ENCODE results near the gene GALNT9.

DNA sequence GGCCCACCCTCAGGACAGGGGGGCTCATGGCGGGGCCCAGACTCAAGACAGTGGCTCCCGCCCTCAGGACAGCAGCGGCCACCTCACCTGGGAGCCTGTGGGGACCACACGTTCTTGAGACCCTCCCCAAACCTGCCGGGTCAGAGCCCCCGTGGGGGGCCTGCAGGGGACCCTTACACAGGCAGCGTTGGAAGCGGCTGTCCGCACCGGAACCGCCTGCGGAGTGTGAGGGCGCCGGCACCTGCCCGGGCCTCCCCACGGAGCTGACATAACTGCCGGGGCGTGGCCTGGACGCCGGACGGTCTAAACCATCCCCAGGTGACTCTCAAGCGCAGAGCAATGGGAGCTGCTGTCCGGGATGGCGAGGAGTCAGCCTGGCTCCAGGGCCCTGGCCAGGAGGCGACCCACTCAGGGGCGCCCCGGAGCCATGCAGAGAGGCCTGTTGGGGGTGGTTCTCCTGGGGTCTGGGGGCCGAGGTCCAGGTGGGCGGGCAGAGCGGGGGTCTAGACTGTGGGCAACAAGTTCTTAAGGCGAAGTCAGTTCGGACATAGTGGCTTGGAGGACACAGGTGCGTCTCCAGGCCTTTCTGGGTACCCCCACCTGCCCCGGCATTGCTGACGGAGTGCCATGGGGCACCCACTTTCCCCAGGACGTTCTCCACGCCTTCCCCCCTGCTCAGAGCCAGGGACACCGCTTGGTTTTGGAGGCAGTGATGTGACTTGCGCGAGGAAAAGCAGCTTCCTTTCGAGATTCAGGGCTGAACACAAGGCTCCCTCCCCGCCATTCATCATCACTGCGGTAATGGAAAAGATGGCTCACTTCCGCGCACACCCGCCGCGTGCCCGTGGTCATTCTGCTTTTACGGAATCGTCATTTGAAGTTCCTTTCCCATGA, 23.2 kb downstream of the GALNT9 start:
- TF ChIP-seq, protein P1, sequence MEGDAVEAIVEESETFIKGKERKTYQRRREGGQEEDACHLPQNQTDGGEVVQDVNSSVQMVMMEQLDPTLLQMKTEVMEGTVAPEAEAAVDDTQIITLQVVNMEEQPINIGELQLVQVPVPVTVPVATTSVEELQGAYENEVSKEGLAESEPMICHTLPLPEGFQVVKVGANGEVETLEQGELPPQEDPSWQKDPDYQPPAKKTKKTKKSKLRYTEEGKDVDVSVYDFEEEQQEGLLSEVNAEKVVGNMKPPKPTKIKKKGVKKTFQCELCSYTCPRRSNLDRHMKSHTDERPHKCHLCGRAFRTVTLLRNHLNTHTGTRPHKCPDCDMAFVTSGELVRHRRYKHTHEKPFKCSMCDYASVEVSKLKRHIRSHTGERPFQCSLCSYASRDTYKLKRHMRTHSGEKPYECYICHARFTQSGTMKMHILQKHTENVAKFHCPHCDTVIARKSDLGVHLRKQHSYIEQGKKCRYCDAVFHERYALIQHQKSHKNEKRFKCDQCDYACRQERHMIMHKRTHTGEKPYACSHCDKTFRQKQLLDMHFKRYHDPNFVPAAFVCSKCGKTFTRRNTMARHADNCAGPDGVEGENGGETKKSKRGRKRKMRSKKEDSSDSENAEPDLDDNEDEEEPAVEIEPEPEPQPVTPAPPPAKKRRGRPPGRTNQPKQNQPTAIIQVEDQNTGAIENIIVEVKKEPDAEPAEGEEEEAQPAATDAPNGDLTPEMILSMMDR (IDR thresholded peaks at IDR 0.05; ENCODE audit: borderline replicate concordance, extremely low read depth, low read length, poor library complexity, severe bottlenecking) = no peak
- TF ChIP-seq EZH2 (IDR thresholded peaks at IDR 0.05; ENCODE audit: borderline replicate concordance, low read depth, low read length, severe bottlenecking) = no peak

All from DND-41 (cell line).